ENCODE measurements around the gene C1GALT1. TPM values are rescaled to one million over a fixed set of nuclear protein-coding genes. Genes with fewer than 3 reads are reported as not detected.

C1GALT1 gene
- total and polyA plus RNA-seq, 2 donors (not counting 1 experiment from before 2014, with no cell fraction given), result 12.4 to 66.8 TPM

GRCh38 chr7:7214398-7215347 is 32.3 kb downstream of the C1GALT1 start:
- no peak overlapping the region for H3K27ac ChIP-seq (ENCODE audit: low read length in 2 of 2)
- H3K4me2 ChIP-seq (replicated peaks; ENCODE audit: low read depth, low read length, poor library complexity, severe bottlenecking), result no peak overlapping the region
- H3K9me3 ChIP-seq (ENCODE audit: control extremely low read depth in 1 of 3, control insufficient read depth in 2 of 3, insufficient read depth in 1 of 3, low read length in 2 of 3), result no peaks in the 10 kb centered on the region
- Mint-ChIP-seq H3K27me3 (no peaks in the 10 kb centered on the region), H3K4me1 (peaks cover 38% of the 10 kb centered on the region), H3K27ac (no peak overlapping the region), H3K4me3 (no peak overlapping the region), H3K9me3 (ENCODE audit: insufficient read depth) (no peaks in the 10 kb centered on the region)
- no peak overlapping the region for H3K9ac ChIP-seq (ENCODE audit: low read length)
- CTCF ChIA-PET, result no interaction called here
- intact Hi-C loops (cut with micrococcal nuclease), result no loop called here
- 96% methylated on average over 12 of the region's 13 CpGs for WGBS (ENCODE audit: insufficient coverage)
- H3K4me1 ChIP-seq (ENCODE audit: control insufficient read depth in 2 of 2, insufficient read depth in 2 of 2, low read length in 2 of 2), result peaks cover 0 to 3% of the 10 kb centered on the region in 2 donors
- H3K36me3 ChIP-seq (replicated peaks in 1 of 2; ENCODE audit: control extremely low read depth in 1 of 2, control insufficient read depth in 1 of 2, extremely low read depth in 1 of 2, insufficient read depth in 2 of 2, low read length in 1 of 2), result peaks cover 0 to 38% of the 10 kb centered on the region in 2 experiments
- H3K79me2 ChIP-seq (ENCODE audit: control insufficient read depth, insufficient read depth, low read length), result peaks cover 90% of the 10 kb centered on the region
- no peak overlapping the region for H2AFZ ChIP-seq (ENCODE audit: insufficient read depth, low read depth, low read length, poor library complexity, severe bottlenecking)
- ATAC-seq (ENCODE audit: low read depth) (no peak), DNase-seq (no peak)
- peaks cover 49% of the 10 kb centered on the region for H4K20me1 ChIP-seq (ENCODE audit: control insufficient read depth, insufficient read depth, low read length, poor library complexity, severe bottlenecking)
- H3K4me3 ChIP-seq (ENCODE audit: control extremely low read depth in 1 of 5, extremely low read depth in 1 of 5, insufficient read depth in 1 of 5, low read depth in 2 of 5, low read length in 4 of 5), result no peak overlapping the region
- H3K27me3 ChIP-seq (replicated peaks in 1 of 4; ENCODE audit: control extremely low read depth in 1 of 4, control insufficient read depth in 3 of 4, insufficient read depth in 4 of 4, low read length in 3 of 4), result no peaks in the 10 kb centered on the region
- POLR2A ChIA-PET, result no interaction called here
- TF ChIP-seq, protein P1, sequence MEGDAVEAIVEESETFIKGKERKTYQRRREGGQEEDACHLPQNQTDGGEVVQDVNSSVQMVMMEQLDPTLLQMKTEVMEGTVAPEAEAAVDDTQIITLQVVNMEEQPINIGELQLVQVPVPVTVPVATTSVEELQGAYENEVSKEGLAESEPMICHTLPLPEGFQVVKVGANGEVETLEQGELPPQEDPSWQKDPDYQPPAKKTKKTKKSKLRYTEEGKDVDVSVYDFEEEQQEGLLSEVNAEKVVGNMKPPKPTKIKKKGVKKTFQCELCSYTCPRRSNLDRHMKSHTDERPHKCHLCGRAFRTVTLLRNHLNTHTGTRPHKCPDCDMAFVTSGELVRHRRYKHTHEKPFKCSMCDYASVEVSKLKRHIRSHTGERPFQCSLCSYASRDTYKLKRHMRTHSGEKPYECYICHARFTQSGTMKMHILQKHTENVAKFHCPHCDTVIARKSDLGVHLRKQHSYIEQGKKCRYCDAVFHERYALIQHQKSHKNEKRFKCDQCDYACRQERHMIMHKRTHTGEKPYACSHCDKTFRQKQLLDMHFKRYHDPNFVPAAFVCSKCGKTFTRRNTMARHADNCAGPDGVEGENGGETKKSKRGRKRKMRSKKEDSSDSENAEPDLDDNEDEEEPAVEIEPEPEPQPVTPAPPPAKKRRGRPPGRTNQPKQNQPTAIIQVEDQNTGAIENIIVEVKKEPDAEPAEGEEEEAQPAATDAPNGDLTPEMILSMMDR (IDR thresholded peaks at IDR 0.05), result no peak
- no peak for TF ChIP-seq EZH2 (IDR thresholded peaks at IDR 0.05; ENCODE audit: borderline replicate concordance, insufficient read depth, low read depth, low read length, poor library complexity, severe bottlenecking)

DNA sequence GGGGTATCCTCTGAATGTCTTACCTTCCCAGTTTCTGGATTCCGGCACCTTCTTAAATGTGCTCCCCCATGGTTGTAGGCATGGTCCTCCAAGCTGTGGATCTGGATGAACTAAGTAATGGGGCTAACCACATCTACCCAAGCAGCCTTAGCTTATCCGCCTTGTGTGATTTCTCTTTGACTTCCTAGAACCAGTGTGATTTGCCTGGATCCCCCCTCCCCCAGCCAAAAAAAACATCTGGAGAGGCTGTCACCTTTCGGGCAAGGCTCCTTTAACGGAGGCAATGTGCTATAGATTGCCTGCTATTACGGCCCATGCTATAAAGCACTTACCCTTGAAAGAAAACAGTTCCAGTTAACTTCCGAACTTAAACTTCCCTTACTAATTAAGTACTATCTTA is 33.9 kb downstream of the C1GALT1 start:
- H3K36me3 ChIP-seq (replicated peaks in 1 of 2; ENCODE audit: control extremely low read depth in 1 of 2, control insufficient read depth in 1 of 2, extremely low read depth in 1 of 2, insufficient read depth in 2 of 2, low read length in 1 of 2), result peaks cover 0 to 38% of the 10 kb centered on the region in 2 experiments
- peaks cover 33% of the 10 kb centered on the region for H4K20me1 ChIP-seq (ENCODE audit: control insufficient read depth, insufficient read depth, low read length, poor library complexity, severe bottlenecking)
- ATAC-seq (ENCODE audit: low read depth) (no peak), DNase-seq (no peak)
- no peaks in the 10 kb centered on the region for H3K9me3 ChIP-seq (ENCODE audit: control extremely low read depth in 1 of 3, control insufficient read depth in 2 of 3, insufficient read depth in 1 of 3, low read length in 2 of 3)
- CTCF ChIA-PET, result no interaction called here
- Mint-ChIP-seq H3K4me3 (no peak overlapping the region), H3K27me3 (no peaks in the 10 kb centered on the region), H3K4me1 (peaks cover 30% of the 10 kb centered on the region), H3K9me3 (ENCODE audit: insufficient read depth) (no peaks in the 10 kb centered on the region), H3K27ac (no peak overlapping the region)
- no peak overlapping the region for H3K9ac ChIP-seq (ENCODE audit: low read length)
- H3K79me2 ChIP-seq (ENCODE audit: control insufficient read depth, insufficient read depth, low read length), result peaks cover 80% of the 10 kb centered on the region
- H3K4me2 ChIP-seq (replicated peaks; ENCODE audit: low read depth, low read length, poor library complexity, severe bottlenecking), result no peak overlapping the region
- POLR2A ChIA-PET, result no interaction called here
- no peaks in the 10 kb centered on the region for H3K27me3 ChIP-seq (replicated peaks in 1 of 4; ENCODE audit: control extremely low read depth in 1 of 4, control insufficient read depth in 3 of 4, insufficient read depth in 4 of 4, low read length in 3 of 4)
- 97% methylated on average over 6 of the region's 6 CpGs for WGBS (ENCODE audit: insufficient coverage)
- no peaks in the 10 kb centered on the region for H3K4me1 ChIP-seq (ENCODE audit: control insufficient read depth in 2 of 2, insufficient read depth in 2 of 2, low read length in 2 of 2)
- TF ChIP-seq, protein P1 (IDR thresholded peaks at IDR 0.05), result no peak
- no peak for TF ChIP-seq EZH2 (IDR thresholded peaks at IDR 0.05; ENCODE audit: borderline replicate concordance, insufficient read depth, low read depth, low read length, poor library complexity, severe bottlenecking)
- no peak overlapping the region for H2AFZ ChIP-seq (ENCODE audit: insufficient read depth, low read depth, low read length, poor library complexity, severe bottlenecking)
- H3K27ac ChIP-seq (ENCODE audit: low read length in 2 of 2), result no peak overlapping the region
- H3K4me3 ChIP-seq (ENCODE audit: control extremely low read depth in 1 of 5, extremely low read depth in 1 of 5, insufficient read depth in 1 of 5, low read depth in 2 of 5, low read length in 4 of 5), result no peak overlapping the region
- intact Hi-C loops (cut with micrococcal nuclease), result no loop called here
